Vagina (tissue), 2 donors: Measurements from ENCODE around the gene FCHSD2.

Experiments used
- POLR2A ChIP-seq, 2 donors: fragments of 450-650 bp; IDR thresholded peaks; one replicate each; pipeline ENCODE4 v1.6.1; 2017; ENCODE audit warnings: antibody characterized with exemption in 2 of 2, mild to moderate bottlenecking in 2 of 2, moderate library complexity in 2 of 2
- POLR2AphosphoS5 ChIP-seq, 2 donors: sonication (generic); formaldehyde crosslinking; IDR thresholded peaks; one replicate each; pipeline ENCODE4 v1.9.0; 2017; ENCODE audit warnings: antibody characterized with exemption in 2 of 2, mild to moderate bottlenecking in 2 of 2, low read depth in 1 of 2; ENCODE audit not compliant: insufficient read depth in 1 of 2
- TF ChIP-seq, protein P1 (sequence below), 3 experiments: fragments of 450-650 bp in 2 of 3; fragments of 200-600 bp in 1 of 3; sonication (generic) in 1 of 3; IDR thresholded peaks; one replicate each; pipeline ENCODE4 v1.5.1; 2017 to 2019; ENCODE audit warnings: antibody characterized with exemption in 3 of 3, mild to moderate bottlenecking in 2 of 3, moderate library complexity in 2 of 3

DNA sequence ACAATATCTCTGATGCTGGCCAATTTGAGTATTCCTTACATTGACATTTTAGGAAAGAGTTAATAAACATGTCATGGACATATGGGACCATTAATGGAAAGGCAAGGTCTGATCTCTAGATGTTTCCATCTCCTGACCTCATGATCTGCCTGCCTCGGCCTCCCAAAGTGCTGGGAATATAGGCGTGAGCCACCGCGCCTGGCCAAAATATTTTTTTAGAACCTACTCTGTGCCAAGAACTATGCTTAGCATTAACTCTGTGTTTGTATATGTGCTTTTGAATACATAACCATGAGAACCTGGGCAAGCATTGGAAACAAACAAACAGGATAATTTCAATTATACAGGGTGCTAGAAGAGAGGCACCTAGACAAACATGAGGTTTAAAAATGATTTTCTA is 204.7 kb downstream of the FCHSD2 start:
- TF ChIP-seq, protein P1, sequence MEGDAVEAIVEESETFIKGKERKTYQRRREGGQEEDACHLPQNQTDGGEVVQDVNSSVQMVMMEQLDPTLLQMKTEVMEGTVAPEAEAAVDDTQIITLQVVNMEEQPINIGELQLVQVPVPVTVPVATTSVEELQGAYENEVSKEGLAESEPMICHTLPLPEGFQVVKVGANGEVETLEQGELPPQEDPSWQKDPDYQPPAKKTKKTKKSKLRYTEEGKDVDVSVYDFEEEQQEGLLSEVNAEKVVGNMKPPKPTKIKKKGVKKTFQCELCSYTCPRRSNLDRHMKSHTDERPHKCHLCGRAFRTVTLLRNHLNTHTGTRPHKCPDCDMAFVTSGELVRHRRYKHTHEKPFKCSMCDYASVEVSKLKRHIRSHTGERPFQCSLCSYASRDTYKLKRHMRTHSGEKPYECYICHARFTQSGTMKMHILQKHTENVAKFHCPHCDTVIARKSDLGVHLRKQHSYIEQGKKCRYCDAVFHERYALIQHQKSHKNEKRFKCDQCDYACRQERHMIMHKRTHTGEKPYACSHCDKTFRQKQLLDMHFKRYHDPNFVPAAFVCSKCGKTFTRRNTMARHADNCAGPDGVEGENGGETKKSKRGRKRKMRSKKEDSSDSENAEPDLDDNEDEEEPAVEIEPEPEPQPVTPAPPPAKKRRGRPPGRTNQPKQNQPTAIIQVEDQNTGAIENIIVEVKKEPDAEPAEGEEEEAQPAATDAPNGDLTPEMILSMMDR (IDR thresholded peaks at IDR 0.05): no peak
- TF ChIP-seq POLR2A (IDR thresholded peaks at IDR 0.05) (no peak), POLR2AphosphoS5 (IDR thresholded peaks at IDR 0.05; ENCODE audit: insufficient read depth in 1 of 2, low read depth in 1 of 2) (no peak)
